ENCODE results near the gene ANKRD6.

Gene ANKRD6

GRCh38 chr6:89501753-89502152 lies 68.8 kb downstream of the ANKRD6 start:
- DNase-seq (ENCODE audit: low read depth) = no peak
- no peak overlapping the region for H3K4me3 ChIP-seq (ENCODE audit: low read depth, low read length)

GRCh38 chr6:89503641-89504040 lies 70.7 kb downstream of the ANKRD6 start:
- no peak for DNase-seq (ENCODE audit: low read depth)
- no peak overlapping the region for H3K4me3 ChIP-seq (ENCODE audit: low read depth, low read length)

- H3K4me3 ChIP-seq (ENCODE audit: low read depth, low read length) = no peak overlapping the region
- no peak for DNase-seq (ENCODE audit: low read depth)
Measured at GRCh38 chr6:89505847-89506246, 72.9 kb downstream of the ANKRD6 start.

- H3K4me3 ChIP-seq (ENCODE audit: low read depth, low read length) = no peak overlapping the region
- DNase-seq (ENCODE audit: low read depth) = no peak
Measured at GRCh38 chr6:89506716-89507617, 74.0 kb downstream of the ANKRD6 start.

GRCh38 chr6:89508755-89509563 lies 76.0 kb downstream of the ANKRD6 start:
- no peak overlapping the region for H3K4me3 ChIP-seq (ENCODE audit: low read depth, low read length)
- DNase-seq (ENCODE audit: low read depth) = no peak

- H3K4me3 ChIP-seq (ENCODE audit: low read depth, low read length) = no peak overlapping the region
- DNase-seq (ENCODE audit: low read depth) = no peak
Measured at GRCh38 chr6:89509777-89510281, 76.9 kb downstream of the ANKRD6 start.

- no peak overlapping the region for H3K4me3 ChIP-seq (ENCODE audit: low read depth, low read length)
- DNase-seq (ENCODE audit: low read depth) = no peak
Measured at GRCh38 chr6:89510393-89510792, 77.4 kb downstream of the ANKRD6 start.

- no peak overlapping the region for H3K4me3 ChIP-seq (ENCODE audit: low read depth, low read length)
Measured at GRCh38 chr6:89518352-89519055, 85.6 kb downstream of the ANKRD6 start.

GRCh38 chr6:89520736-89521135 lies 87.8 kb downstream of the ANKRD6 start:
- H3K4me3 ChIP-seq (ENCODE audit: low read depth, low read length) = no peak overlapping the region

More at GRCh38 chr6:89518352-89519055, 85.6 kb downstream of the ANKRD6 start:
- no peak for DNase-seq (ENCODE audit: low read depth)

GRCh38 chr6:89522778-89523177 lies 89.8 kb downstream of the ANKRD6 start:
- no peak for DNase-seq (ENCODE audit: low read depth)
- no peak overlapping the region for H3K4me3 ChIP-seq (ENCODE audit: low read depth, low read length)

More at GRCh38 chr6:89520736-89521135, 87.8 kb downstream of the ANKRD6 start:
- no peak for DNase-seq (ENCODE audit: low read depth)

GRCh38 chr6:89525786-89526562 lies 93.0 kb downstream of the ANKRD6 start:
- H3K4me3 ChIP-seq (ENCODE audit: low read depth, low read length) = no peak overlapping the region
- DNase-seq (ENCODE audit: low read depth) = no peak

GRCh38 chr6:89526563-89526869 lies 93.6 kb downstream of the ANKRD6 start:
- no peak for DNase-seq (ENCODE audit: low read depth)
- no peak overlapping the region for H3K4me3 ChIP-seq (ENCODE audit: low read depth, low read length)

- no peak for DNase-seq (ENCODE audit: low read depth)
- no peak overlapping the region for H3K4me3 ChIP-seq (ENCODE audit: low read depth, low read length)
Measured at GRCh38 chr6:89527634-89528033, 94.7 kb downstream of the ANKRD6 start.

GRCh38 chr6:89528866-89529265 lies 95.9 kb downstream of the ANKRD6 start:
- DNase-seq (ENCODE audit: low read depth) = no peak
- H3K4me3 ChIP-seq (ENCODE audit: low read depth, low read length) = no peak overlapping the region

GRCh38 chr6:89530982-89531381 lies 98.0 kb downstream of the ANKRD6 start:
- no peak overlapping the region for H3K4me3 ChIP-seq (ENCODE audit: low read depth, low read length)
- no peak for DNase-seq (ENCODE audit: low read depth)

- H3K4me3 ChIP-seq (ENCODE audit: low read depth, low read length) = no peak overlapping the region
Measured at GRCh38 chr6:89536231-89536630, 103.3 kb downstream of the ANKRD6 start.

GRCh38 chr6:89539779-89540178 lies 106.8 kb downstream of the ANKRD6 start:
- no peak overlapping the region for H3K4me3 ChIP-seq (ENCODE audit: low read depth, low read length)
- DNase-seq (ENCODE audit: low read depth) = no peak

More at GRCh38 chr6:89536231-89536630, 103.3 kb downstream of the ANKRD6 start:
- no peak for DNase-seq (ENCODE audit: low read depth)

- no peak overlapping the region for H3K4me3 ChIP-seq (ENCODE audit: low read depth, low read length)
- DNase-seq (ENCODE audit: low read depth) = no peak
Measured at GRCh38 chr6:89542081-89542857, 109.3 kb downstream of the ANKRD6 start.
